H1 (cell line): ENCODE results near the gene SLC30A9.

ENCODE experiments used
- YY1 ChIP-seq: IDR thresholded peaks from 2 replicates; pipeline ENCODE4 v1.6.1; 2011; ENCODE audit warnings: low read depth, mild to moderate bottlenecking, low read length
- TF ChIP-seq, protein P1 (sequence below), 3 experiments: IDR thresholded peaks; 1 replicate in 2 of 3; 2 replicates in 1 of 3; pipeline versions ENCODE4 v1.5.1 to v1.6.1; 2011; ENCODE audit warnings: low read length in 3 of 3, mild to moderate bottlenecking in 3 of 3, inconsistent platforms in 2 of 3, low read depth in 1 of 3, moderate library complexity in 1 of 3; ENCODE audit not compliant: insufficient read depth in 1 of 3; ENCODE audit errors: control extremely low read depth in 1 of 3

DNA sequence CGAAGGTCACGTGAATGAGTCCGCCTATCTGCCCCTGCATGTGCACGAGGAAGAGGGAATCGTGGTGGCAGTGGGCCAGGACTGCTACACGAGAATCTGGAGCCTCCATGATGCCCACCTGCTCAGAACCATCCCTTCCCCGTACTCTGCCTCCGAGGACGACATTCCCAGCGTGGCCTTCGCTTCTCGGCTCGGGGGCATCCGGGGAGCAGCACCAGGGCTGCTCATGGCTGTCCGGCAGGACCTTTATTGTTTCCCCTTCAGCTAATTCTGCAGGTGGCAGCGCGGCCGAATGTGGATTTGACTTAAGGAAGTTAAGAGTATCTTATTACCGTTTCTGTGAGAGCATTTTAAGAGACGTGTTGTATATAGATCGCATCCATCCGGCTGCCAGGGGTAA lies 7.6 kb upstream of the SLC30A9 start:
- TF ChIP-seq, protein P1, sequence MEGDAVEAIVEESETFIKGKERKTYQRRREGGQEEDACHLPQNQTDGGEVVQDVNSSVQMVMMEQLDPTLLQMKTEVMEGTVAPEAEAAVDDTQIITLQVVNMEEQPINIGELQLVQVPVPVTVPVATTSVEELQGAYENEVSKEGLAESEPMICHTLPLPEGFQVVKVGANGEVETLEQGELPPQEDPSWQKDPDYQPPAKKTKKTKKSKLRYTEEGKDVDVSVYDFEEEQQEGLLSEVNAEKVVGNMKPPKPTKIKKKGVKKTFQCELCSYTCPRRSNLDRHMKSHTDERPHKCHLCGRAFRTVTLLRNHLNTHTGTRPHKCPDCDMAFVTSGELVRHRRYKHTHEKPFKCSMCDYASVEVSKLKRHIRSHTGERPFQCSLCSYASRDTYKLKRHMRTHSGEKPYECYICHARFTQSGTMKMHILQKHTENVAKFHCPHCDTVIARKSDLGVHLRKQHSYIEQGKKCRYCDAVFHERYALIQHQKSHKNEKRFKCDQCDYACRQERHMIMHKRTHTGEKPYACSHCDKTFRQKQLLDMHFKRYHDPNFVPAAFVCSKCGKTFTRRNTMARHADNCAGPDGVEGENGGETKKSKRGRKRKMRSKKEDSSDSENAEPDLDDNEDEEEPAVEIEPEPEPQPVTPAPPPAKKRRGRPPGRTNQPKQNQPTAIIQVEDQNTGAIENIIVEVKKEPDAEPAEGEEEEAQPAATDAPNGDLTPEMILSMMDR (IDR thresholded peaks at IDR 0.05; ENCODE audit: control extremely low read depth in 1 of 3, insufficient read depth in 1 of 3, low read depth in 1 of 3, low read length in 3 of 3), result no peak
- no peak for TF ChIP-seq YY1
